Left lung (tissue), 10 donors: Measurements from ENCODE around the gene SEC23A. TPM values are rescaled to one million over a fixed set of nuclear protein-coding genes. Genes with fewer than 3 reads are reported as not detected.

ENCODE experiments used
- ATAC-seq: fragments of 200-7000 bp; cut with Tn5 transposase; one replicate; pipeline ENCODE4 v1.9.1; 2020; ENCODE audit warnings: moderate library complexity
- DNase-seq, 4 donors: peaks; one replicate each; pipeline ENCODE4 v3.0.0-alpha.2; 2013 to 2020
- H3K27ac ChIP-seq, 2 donors: fragments of 200-600 bp; sonication (generic) in 1 of 2; one replicate each; pipeline versions ENCODE4 v1.5.0 to v1.8.0; 2020 to 2021
- H3K27me3 ChIP-seq, 2 donors: fragments of 200-600 bp; sonication (generic) in 1 of 2; one replicate each; pipeline versions ENCODE4 v1.5.0 to v1.8.0; 2020 to 2021
- H3K36me3 ChIP-seq, 2 donors: fragments of 200-600 bp; sonication (generic) in 1 of 2; one replicate each; pipeline versions ENCODE4 v1.5.0 to v1.8.0; 2020 to 2021
- H3K4me1 ChIP-seq, 2 donors: fragments of 200-600 bp; one replicate each; pipeline ENCODE4 v1.8.0; 2021
- H3K4me3 ChIP-seq, 2 donors: fragments of 200-600 bp; sonication (generic) in 1 of 2; one replicate each; pipeline versions ENCODE4 v1.5.0 to v1.8.0; 2020 to 2021; ENCODE audit warnings: mild to moderate bottlenecking in 1 of 2
- H3K9me3 ChIP-seq, 2 donors: fragments of 200-600 bp; sonication (generic) in 1 of 2; one replicate each; pipeline versions ENCODE4 v1.5.0 to v1.8.0; 2020 to 2021
- CTCF ChIP-seq, 2 donors: fragments of 200-600 bp; sonication (generic) in 1 of 2; IDR thresholded peaks; one replicate each; pipeline versions ENCODE4 v1.5.0 to v1.8.0; 2021; ENCODE audit warnings: antibody characterized with exemption in 2 of 2
- intact Hi-C, 2 donors: fragments of 100-400 bp; cut with DNase I; formaldehyde crosslinking; loops; one replicate each; pipeline versions ENCODE4 v1.11.2 to v1.14.2; 2022
- polyA plus RNA-seq, 6 donors: library from polyadenylated mRNA; unstranded; fragments of 120-200 nt; gene quantifications; one replicate each; pipeline ENCODE4 v1.2.1, GENCODE V29; 2013; ENCODE audit not compliant: insufficient read length in 6 of 6
- total RNA-seq, 2 donors: library from RNA; stranded (reverse); fragmentation: NEBNext Ultra II Directional; extraction: Animal tissue kit (Norgen Biotek cat#: 25700); gene quantifications; one replicate each; pipeline ENCODE4 v1.2.1, GENCODE V29; 2021
- donor health status: DM: no; HTN: yes; CAD: no.
- donor health status: DM: no; HTN: no; CAD: no.

Gene SEC23A
- total and polyA plus RNA-seq, 8 donors, result 59.3 to 81.7 (median 65.0) TPM

- Histone ChIP-seq H3K36me3 (no peaks in the 10 kb centered on the region), H3K9me3 (no peaks in the 10 kb centered on the region), H3K27me3 (no peaks in the 10 kb centered on the region), H3K4me1 (peaks cover 0 to 4% of the 10 kb centered on the region in 2 donors), H3K4me3 (no peak overlapping the region), H3K27ac (peak overlapping the region in 1 of 2 donors; percentile 19)
- TF ChIP-seq CTCF (IDR thresholded peaks at IDR 0.05), result no peak
- DNase-seq, result no peak
- no peak for ATAC-seq
- intact Hi-C loops, result no loop called here
Observed at GRCh38 chr14:38991299-38991698, 111.7 kb downstream of the SEC23A start.

- DNase-seq (no peak), ATAC-seq (no peak)
- intact Hi-C loops, result no loop called here
- Histone ChIP-seq H3K36me3 (no peaks in the 10 kb centered on the region), H3K27me3 (no peaks in the 10 kb centered on the region), H3K9me3 (no peaks in the 10 kb centered on the region), H3K4me1 (peaks cover 0 to 3% of the 10 kb centered on the region in 2 donors), H3K27ac (peak overlapping the region in 1 of 2 donors; percentile 53), H3K4me3 (no peak overlapping the region)
- TF ChIP-seq CTCF (IDR thresholded peaks at IDR 0.05), result no peak
Observed at GRCh38 chr14:38989922-38990546, 113.0 kb downstream of the SEC23A start.

GRCh38 chr14:38987781-38988180 lies 115.3 kb downstream of the SEC23A start:
- intact Hi-C loops, result no loop called here
- no peak overlapping the region for H3K27ac ChIP-seq
- H3K36me3 ChIP-seq, result no peaks in the 10 kb centered on the region
- no peak overlapping the region for H3K4me3 ChIP-seq
- no peaks in the 10 kb centered on the region for H3K27me3 ChIP-seq
- DNase-seq (no peak), ATAC-seq (no peak)
- no peaks in the 10 kb centered on the region for H3K4me1 ChIP-seq
- no peak for TF ChIP-seq CTCF (IDR thresholded peaks at IDR 0.05)
- H3K9me3 ChIP-seq, result no peaks in the 10 kb centered on the region

GRCh38 chr14:38982837-38983236 lies 120.2 kb downstream of the SEC23A start:
- H3K27me3 ChIP-seq, result no peaks in the 10 kb centered on the region
- no peaks in the 10 kb centered on the region for H3K36me3 ChIP-seq
- no peak overlapping the region for H3K4me3 ChIP-seq
- H3K4me1 ChIP-seq, result no peaks in the 10 kb centered on the region
- H3K9me3 ChIP-seq, result peaks cover 0 to 7% of the 10 kb centered on the region in 2 donors
- no peak for TF ChIP-seq CTCF (IDR thresholded peaks at IDR 0.05)
- H3K27ac ChIP-seq, result no peak overlapping the region
- ATAC-seq (no peak), DNase-seq (no peak)
- intact Hi-C loops, result no loop called here

GRCh38 chr14:38982278-38982677 lies 120.8 kb downstream of the SEC23A start:
- Histone ChIP-seq H3K36me3 (no peaks in the 10 kb centered on the region), H3K4me1 (no peaks in the 10 kb centered on the region), H3K27ac (no peak overlapping the region), H3K4me3 (no peak overlapping the region), H3K9me3 (peaks cover 0 to 7% of the 10 kb centered on the region in 2 donors), H3K27me3 (no peaks in the 10 kb centered on the region)
- ATAC-seq (no peak), DNase-seq (no peak)
- intact Hi-C loops, result no loop called here
- TF ChIP-seq CTCF (IDR thresholded peaks at IDR 0.05), result no peak

Other genes starting within 250 kb of the SEC23A start
- 10 to 100 TPM in 1 of 2 donors, 1 to 10 TPM in 1; 7.3 to 10.4 TPM for gene GEMIN2, start 11.1 kb upstream of the SEC23A start, total RNA-seq
- gene GEMIN2, start 11.1 kb upstream of the SEC23A start, polyA plus RNA-seq, result 10 to 100 TPM; 20.2 to 26.9 (median 25.0) TPM
- 10 to 100 TPM; 23.0 to 25.3 TPM for gene TRAPPC6B, start 67.1 kb upstream of the SEC23A start, total RNA-seq
- gene TRAPPC6B, start 67.1 kb upstream of the SEC23A start, polyA plus RNA-seq, result 10 to 100 TPM; 32.0 to 45.9 (median 34.9) TPM
- gene PNN, start 72.0 kb upstream of the SEC23A start, total RNA-seq, result 10 to 100 TPM; 35.2 to 42.7 TPM
- 100 to 1,000 TPM; 165 to 201 (median 177) TPM for gene PNN, start 72.0 kb upstream of the SEC23A start, polyA plus RNA-seq
- 10 to 100 TPM; 28.4 to 35.8 TPM for gene MIA2, start 130.7 kb upstream of the SEC23A start, total RNA-seq
- gene MIA2, start 130.7 kb upstream of the SEC23A start, polyA plus RNA-seq, result 10 to 100 TPM; 18.5 to 23.1 (median 21.4) TPM